Midbrain (tissue), 1 donor: ENCODE results near the gene SLC25A42.
"Not testable (repeated sequence)": the region's sequence is repeated elsewhere in the genome, so short reads cannot be mapped to it uniquely, and the experiment has no call there.

Experiments used
- DNase-seq: peaks from one replicate; lab custom pipeline; 2025; lab: John Stamatoyannopoulos, UW

Gene SLC25A42, protein sequence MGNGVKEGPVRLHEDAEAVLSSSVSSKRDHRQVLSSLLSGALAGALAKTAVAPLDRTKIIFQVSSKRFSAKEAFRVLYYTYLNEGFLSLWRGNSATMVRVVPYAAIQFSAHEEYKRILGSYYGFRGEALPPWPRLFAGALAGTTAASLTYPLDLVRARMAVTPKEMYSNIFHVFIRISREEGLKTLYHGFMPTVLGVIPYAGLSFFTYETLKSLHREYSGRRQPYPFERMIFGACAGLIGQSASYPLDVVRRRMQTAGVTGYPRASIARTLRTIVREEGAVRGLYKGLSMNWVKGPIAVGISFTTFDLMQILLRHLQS

DNA sequence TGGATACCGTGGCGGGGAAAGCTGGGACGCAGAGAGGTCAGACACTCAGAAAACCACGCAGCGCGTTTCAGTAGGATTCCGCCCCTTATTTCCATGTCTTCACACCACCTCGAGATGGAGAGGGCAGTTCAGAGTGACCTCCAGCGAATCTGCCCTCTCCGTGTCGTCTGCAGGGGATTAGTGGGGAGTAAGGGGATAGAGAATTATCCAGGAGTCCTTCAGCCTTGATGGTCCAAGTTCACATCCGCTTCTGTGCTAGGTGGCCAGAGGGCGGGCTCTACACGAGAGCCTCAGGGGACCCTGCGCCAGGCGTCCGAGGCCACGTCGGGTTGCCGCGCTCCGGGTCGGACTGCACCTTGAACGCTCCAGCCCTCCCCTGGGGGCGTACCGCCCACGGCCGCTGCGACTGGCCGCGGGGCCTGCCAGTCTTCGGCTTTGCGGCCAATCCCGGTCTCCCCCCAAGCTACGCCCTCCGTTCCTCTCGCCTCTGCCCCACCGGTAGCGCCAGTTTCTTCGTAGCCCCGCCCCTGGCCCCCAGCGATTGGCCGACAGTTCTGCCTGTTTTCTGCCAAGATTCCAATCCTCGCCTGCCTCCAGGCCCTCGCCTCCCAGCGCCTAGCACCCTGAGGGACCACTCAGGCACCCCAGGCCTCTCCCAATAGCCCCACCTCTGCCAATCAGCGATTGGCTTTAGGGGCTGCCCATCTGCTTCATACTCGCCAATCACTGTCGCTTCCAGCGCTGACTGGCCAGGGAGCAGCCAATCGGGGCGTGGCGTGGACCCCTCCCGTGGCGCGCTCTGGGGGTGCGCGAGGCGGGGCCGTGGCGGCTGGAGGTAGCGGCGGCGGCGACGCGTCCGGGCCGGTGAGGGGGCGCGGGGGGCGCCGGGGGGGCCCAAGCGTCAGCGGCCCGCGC lies at the start of gene SLC25A42:
TSS of gene SLC25A42 (plus strand) at position 812 of the 915 bp plus-strand sequence. CDS start 32,131 bp downstream, outside the sequence.
- peak; percentile 100 for DNase-seq

DNA sequence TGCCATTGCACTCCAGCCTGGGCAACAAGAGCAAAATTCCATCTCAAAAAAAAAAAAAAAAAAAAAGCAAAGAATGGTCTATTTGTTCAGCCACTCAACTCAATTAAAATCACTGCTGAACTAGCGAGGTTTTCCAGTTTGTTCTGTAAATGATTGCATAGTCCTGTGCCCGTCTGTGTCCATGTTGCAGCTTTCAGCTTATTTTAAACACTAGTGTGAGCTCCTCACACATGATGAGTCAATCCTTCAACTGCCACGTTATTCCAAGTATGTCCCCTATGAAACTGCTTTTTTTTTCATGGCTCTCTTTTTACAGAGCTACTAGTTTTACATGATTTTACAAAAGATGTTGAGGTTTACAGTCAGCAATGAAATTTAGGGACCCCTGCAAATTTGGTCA lies 42.7 kb upstream of the SLC25A42 start:
- DNase-seq = no peak

DNA sequence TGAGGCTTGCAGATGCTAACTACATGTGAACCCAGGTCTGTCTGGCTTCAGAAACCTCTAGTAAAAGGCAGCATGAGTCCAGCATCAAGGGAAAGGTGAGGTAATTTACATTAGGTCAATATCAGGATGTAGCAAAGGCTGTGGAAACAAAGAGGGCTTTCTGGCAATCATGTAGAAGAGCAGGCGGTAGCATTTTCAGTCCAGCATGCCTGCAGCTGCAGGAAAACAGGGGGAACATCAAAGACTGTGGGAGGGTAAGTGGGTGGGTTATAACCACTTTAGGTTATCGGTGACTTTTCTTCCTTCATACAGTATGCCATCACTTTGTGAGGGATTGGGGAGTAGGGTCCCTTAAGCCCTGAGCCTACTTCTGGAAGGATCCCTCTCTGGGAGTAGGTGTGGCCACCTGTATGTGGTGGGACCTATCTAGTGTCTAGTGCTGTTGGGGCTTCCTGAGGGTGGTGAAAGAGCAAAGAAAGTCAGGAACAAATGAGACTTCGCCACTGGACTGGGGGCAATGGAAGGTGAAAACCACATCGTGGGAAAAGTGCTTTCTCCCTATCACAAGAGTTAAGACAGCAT lies 41.3 kb upstream of the SLC25A42 start:
- DNase-seq = no peak

DNA sequence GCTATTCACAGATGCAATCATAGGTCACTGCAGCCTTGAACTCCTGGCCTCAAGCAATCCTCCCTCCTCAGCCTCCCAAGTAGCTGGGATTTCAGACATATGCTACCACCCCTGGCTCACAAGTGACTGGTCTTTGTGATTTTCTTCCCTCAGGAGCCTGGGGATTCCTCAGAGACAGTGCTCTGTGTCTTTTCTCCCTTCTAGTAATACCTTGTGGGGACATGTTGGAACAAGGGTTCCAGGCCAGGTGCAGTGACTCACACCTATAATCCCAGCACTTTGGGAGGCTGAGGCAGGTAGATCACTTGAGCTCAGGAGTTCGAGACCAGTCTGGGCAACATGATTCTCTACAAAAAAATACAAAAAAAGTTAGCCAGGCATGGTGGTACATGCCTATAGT lies 40.4 kb upstream of the SLC25A42 start:
- not testable (repeated sequence) for DNase-seq

DNA sequence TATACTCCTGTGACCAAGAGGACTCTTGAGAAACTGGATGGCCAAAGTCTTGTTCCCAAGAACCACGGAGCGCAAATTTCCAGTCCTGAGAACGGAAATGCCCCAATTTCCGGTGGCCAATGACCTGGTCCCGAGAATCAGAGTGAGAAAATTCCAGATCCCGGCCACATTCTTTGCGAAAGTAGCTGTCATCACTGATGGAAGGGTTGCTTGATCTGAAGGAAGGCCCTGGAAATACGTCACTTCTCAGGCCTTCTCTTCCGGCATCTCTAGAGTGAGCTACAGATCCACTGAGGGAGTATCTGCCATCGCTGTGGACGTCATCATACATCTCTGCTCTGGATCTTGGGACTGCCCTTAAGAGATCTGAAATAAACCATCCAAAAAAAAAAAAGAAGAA lies 37.9 kb upstream of the SLC25A42 start:
- no peak for DNase-seq

DNA sequence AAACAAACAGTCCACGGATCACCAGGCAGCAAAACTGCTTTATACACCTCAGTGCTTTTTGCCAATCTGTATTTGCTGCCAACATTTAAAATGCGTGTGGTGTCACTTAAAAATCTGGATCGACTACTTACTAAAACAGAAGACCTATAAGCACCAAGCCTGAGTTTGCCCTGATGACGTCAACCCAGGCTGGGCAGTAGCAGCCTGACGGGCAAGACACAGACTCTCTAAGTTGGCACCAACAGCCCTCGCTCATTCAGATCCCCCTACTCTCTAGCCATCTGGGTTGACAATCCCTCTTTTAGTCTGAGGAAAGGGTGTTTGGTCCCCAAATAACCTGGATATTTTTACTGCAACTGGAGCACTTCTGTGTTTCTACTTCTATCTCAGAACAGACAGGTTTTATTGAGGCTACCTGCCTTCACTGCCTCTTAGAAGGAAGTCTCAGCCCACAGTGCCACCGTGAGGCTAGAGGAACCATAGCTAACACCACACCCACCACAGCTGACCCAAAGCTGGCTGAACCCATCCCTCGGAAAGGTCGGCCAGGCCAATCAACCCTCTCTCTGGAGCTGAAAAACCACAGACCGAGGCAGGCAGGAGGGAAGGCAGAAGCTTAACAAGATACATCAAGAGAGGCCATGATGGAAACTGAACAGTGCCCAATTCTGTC lies 37.4 kb upstream of the SLC25A42 start:
- peak; percentile 4 for DNase-seq

DNA sequence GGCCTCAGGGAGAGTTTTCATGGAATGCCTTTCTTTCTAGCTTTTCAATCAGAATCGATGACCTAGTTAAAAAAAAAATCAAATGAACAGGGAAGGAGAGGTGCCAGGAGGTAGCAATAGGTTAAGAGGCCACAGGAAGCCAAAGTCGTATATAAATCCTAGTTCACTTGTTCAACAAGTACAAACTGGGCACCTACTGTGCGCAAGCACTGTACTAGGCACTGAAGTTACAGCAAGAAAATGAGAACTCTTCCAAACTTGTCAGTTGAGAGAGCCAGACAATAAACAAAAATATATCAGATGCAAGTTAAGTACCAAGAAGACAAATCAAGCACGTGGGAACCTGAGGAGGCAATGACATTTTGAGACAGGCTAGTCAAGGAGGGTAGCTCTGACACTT lies 36.6 kb upstream of the SLC25A42 start:
- DNase-seq = no peak

DNA sequence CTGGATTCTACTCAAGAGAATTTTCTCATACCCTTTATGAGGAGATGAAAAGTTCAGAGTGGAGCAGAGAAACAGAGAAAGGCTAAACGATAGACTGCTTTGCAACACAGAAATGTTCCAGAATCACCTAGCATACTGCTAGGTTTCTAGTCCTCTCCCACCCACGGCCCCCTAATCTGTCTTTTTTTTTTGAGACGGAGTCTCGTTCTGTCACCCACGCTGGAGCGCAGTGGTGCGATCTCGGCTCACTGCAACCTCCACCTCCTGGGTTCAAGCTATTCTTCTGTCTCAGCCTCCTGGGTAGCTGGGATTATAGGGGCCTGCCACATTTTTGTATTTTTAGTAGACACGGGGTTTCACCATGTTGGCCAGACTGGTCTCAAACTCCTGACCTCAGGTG lies 35.3 kb upstream of the SLC25A42 start:
- no peak for DNase-seq

DNA sequence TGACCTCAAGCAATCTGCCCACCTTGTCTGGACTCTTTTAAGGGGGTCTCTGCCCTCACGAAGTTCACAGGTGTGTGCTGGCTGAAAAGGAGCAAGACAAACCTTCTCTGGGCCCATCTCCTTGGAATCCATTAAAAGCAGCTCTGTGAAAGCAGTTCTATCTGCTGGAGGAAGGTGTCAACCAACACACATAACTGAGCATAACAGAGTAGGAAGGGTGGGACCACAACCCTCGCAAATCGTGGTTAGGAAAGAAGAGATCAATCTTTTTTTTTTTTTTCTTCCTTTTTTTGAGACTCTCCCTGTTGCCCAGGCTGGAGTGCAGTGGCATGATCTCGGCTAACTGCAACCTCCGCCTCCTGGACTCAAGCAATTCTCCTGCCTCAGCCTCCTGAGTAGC lies 31.9 kb upstream of the SLC25A42 start:
- no peak for DNase-seq

DNA sequence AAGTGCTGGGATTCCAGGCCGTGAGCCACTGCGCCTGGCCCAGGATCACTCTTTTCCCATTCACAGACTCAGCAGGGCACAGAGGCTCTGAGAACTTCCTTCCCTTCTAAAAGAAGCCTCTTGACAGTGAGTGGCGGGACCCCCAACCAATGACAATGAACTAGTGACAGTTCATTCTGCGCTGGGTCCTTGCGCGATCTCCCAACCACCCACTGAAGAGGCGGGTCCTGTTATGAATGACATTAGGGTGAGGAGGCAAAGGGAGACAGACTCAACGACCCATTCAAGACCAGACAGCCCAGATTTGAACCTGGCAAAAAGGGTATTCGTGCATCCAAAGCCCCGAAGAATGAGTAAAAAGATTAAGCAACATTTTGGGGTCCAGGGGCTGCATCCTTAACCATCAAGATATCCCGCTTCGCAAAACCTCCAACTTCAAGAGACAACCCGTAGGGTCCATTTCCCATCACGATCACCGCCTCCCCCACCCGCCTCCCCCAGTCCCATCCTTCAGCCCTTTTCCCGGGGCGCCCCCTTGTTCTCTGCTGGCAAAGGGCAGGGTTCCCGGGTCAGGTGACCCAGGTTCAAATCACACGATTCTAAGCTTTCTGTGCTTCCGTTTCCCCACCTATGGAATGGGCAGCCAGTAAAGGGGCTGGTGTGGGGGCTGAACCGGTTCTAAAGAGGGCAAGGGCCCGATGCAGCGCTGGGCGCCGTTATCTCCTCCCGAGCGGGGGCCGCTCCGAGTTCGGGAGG lies 31.2 kb upstream of the SLC25A42 start:
- peak; percentile 86 for DNase-seq

DNA sequence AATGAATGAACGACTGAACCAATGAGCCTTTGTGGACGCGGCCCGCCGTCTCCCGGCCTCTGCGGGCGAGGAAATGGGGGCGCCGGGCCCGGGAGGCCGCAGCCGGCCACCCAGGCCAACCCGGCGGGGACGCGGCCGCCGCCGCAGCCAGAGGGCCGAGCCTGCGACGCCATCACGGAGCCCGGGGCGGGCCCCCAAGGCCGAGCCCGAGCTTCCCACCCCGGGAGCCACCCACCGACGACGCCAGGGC lies 30.7 kb upstream of the SLC25A42 start:
- DNase-seq = no peak

DNA sequence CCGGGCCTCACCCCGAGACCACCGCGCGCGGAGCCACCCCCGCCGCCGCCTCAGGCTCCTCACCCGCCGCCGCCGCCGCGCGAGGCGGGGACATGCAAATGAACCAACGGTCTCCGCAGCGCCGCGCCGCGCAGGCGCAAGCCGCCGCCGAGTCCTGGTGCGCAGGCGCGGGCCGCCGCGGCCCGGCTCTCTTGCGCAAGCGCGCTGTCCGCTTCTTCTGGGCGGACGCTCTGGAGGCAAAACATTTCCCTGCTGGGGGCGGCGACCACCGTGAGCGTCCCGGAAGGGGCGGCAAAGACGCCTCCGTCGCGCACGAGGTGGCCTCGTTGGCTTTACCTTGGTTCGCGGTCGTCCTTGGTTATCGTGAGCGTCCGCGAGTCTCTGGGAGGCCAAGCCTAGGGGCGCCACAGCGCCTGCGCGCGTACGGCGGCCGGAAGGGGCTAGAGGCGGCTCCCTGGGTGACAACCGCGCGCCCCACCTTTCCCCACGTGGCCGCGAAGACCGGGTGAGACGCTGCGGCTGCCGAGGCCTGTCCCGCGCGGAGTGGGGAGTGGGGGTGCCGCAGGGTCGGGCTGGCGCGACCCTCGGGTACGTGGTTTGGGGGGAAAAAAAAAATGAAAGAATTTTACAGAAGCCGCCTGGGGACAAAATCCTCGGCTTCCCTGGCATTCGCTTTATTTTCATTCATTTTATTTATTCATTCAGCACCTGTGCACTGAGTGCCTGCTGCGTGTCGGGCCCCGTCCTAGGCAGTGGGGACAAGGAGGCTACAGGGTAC lies 30.2 kb upstream of the SLC25A42 start, which contains the start of the genes ARMC6 and SUGP2:
TSS of gene ARMC6 (plus strand) at position 178 of the 778 bp plus-strand sequence. CDS start 607 bp downstream, outside the sequence.
TSS of gene SUGP2 (minus strand) at position 92 of the 778 bp plus-strand sequence. CDS start 2,446 bp downstream, outside the sequence.
- peak; percentile 87 for DNase-seq

DNA sequence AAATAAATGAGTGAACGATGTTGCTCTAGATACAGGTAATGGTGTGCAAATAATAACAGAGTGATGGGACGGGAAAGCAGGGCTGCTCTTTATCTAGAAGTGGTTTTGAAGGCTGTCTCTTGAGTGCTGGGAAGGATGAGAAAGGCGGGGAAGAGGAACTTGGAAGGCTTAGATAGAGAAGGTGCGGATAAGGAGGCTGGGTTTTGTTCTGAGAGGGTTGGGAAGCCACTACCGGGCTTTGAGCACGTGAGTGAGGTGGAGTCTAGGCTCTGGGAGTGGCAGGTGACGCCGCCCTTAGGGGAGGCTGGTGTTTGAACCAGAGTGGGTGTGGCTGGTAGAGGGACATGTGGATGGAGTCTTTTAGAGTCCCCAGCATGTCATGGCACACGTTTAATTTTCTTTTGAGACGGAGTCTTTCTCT lies 29.6 kb upstream of the SLC25A42 start:
- peak; percentile 3 for DNase-seq

DNA sequence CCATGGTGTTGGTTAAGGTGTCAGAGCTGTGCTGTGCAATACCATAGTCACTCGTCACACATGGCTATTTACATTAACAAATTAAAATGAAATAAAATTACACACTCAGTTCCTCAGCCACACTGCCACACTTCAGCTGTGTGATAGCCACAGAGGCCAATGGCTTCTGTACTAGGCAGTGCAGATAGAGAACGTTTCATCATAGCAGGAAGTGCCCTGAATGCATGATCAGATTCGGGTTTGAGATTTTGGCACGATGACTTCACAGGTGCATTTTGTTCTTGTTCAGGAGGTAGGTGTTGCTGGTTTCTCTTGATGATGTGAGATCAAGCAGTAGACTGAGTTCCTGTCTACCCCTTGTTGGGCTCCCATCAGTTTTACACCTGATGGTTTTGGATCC lies 23.9 kb upstream of the SLC25A42 start:
- no peak for DNase-seq

DNA sequence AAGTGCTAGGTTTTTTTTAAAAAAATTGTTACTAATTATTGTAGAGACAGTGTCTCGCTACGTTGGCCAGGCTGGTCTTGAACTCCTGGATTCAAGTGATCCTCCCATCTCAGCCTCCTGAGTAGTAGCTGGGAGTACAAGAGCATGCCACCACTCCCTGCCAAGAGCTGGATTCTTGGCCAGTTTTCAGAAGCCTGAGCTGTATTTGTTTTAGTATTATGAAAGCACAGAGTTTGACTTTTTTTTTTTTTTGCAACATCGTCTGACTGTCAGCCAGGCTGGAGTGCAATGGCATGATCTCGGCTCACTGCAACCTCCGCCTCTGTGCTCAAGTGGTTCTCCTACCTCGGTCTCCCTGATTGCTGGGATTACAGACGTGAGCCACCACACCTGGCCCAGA lies 23.4 kb upstream of the SLC25A42 start:
- no peak for DNase-seq

DNA sequence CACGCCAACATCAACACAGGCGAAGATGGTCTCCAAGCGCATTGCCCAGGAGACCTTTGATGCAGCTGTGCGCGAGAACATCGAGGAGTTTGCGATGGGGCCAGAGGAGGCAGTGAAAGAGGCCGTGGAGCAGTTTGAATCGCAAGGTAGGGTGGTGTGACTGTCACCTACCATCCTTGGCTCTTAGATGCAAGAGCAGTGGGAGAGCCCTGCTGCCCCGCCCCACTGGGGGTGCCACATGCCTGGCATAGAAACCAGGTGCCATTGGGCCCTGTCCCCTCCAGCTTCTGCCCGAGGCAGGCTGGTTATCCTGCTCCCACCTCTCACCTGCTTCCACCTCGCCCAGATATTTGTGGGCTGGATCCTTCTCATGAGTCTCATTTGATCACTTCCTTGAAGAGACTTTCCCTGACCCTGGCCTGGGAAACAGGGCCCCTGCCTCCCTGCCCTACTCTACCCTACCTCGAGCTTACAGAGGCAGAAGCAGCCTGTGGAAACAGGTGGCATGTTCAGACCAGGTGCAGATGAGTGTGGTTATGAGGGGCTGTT lies 21.0 kb upstream of the SLC25A42 start:
- DNase-seq = no peak

DNA sequence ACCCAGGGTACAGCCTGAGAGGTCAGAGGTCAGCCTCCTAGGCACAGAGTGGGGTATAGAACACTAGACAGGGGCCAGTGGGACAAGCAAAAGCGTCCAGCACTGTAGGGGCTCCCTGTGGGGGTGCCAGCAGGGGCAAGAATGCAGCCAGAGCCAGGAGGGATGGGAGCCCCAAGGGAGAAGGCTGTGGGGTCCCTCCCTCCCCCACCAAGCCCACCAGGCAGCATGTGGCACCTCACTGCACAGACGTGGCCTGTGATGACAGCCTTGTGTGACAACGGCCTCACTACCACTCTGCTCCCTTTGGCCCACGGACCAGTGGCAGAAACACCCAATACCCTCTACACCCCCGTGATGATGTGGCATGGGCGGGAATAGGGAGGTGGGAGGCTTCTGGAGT lies 20.3 kb upstream of the SLC25A42 start:
- DNase-seq = no peak

DNA sequence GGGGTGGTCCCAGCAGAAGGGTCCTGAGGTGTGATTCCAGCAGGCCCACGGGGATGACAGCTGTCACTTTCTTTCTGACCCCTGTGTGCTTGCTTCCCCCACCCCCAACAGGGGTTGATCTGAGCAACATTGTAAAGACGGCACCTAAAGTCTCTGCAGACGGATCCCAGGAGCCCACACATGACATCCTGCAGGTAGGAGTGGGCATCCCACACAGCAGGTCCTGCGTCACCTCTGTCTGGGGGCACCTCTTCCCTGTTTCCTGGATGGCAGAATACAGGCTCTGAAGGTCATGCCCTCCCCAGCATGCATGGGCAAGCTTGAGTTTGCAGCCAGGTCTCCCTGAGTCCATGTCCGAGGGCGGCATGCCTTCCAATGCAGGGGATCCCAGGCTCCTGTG lies 19.9 kb upstream of the SLC25A42 start:
- DNase-seq = no peak

DNA sequence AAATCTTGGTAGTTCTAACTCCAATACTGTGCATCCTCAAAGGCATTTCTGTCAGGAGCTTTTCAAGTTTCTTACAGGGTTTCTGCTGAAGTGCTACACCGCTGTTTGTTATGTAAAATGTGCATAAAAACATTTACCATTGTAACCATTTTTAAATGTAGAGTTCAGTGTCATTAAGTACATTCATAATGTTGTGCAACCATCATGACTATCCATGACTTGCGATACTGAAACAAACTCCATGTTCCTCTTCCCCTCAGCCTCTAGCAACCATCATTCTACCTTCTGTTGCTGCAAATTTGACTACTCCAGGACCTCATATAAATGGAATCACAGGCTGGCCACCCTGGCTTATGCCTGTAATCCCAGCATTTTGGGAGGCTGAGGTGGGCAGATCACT lies 14.4 kb upstream of the SLC25A42 start:
- no peak for DNase-seq

DNA sequence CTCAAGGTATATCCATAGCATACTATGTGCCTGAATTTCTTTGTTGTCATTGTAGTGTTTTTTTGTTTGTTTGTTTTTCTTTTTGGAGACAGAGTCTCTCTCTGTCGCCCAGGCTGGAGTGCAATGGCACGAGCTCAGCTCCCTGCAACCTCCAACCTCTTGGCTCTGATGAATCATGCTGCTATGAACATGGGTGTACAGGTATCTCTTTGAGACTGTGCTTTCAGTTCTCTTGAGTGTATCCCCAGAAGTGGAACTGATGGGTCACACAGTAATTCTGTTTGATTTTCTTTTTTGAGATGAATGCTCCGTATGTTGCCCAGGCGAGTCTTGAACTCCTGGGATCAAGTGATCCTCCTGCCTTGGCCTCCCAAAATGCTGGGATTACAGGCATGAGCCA lies 13.7 kb upstream of the SLC25A42 start:
- DNase-seq = no peak
